Kasumi-1 (cell line): ENCODE results near the gene ZNF575.

ENCODE experiments used
- DNase-seq, 2 experiments: peaks; one replicate each; lab custom pipeline; 2025; lab: John Stamatoyannopoulos, UW

Gene ZNF575, protein sequence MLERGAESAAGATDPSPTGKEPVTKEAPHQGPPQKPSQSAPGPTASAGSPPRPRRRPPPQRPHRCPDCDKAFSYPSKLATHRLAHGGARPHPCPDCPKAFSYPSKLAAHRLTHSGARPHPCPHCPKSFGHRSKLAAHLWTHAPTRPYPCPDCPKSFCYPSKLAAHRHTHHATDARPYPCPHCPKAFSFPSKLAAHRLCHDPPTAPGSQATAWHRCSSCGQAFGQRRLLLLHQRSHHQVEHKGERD

DNA sequence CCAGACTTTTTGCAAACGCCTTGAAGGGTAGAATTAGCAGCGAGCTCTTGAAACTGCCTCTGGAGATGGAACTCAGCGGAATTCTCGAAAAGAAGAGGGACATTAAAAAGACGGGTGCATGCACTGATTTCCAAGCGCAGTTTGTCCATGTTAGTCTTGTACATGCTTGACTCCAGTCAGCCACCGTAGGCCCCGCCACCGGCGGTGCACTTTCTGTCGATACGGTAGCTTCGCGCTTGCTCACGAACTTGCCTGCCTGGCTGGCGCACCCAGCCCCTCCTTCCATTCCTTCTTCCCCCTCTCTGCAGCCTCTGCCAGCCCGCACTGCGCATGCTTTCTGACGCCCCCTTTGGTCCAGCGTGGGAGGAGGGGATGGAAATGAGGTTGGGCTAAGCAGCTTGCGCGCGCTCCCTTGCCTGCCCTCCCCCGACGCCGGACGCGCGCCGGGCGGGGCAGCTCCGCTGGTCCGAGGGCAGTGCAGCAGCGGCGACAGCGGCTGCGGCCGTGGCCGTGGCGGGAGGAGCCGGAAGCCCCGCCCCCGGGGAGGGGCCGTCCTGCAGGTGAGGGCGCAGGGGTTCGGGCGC lies at the start of gene ZNF575:
ZNF575 (plus strand) TSS at position 227 of the 584 bp plus-strand sequence. CDS start 1,235 bp downstream, outside the sequence.
- peak; percentile 87 to 90 for DNase-seq

DNA sequence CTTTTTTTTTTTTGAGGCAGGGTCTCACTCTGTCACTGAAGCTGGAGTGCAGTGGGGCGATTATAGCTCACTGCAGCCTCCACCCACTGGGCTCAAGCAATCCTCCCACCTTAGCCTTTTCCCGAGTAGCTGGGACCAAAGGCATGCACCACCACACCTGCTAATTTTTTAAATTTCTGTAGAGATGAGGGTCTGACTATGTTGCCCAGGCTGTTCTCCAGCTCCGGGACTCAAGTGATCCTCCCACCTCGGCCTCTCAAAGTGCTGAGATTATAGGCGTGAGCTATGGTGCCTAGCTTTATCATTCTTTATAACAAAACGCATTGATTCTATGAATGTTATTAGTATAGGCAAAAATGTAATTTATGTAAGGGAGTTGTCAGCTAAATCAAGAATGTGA lies 49.7 kb upstream of the ZNF575 start:
- DNase-seq: no peak

DNA sequence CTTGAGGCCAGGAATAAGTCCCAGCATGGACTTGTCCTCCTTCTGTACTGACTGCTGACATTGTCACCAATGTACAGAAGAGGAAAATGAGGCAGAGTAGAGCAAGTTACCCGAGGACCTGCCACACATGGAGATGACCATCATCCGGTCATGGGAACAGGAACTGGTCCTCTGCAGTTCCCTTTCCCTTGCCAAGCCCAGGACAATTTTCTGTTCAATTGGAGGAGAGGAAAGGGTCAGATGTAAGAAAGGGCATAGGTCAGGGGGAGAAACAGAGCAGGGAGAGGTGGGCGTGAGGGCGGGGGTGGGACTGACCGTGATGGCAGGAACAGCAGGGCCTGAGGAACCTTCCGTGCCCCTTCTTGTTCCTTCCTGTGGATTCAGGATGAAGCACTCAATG lies 47.0 kb upstream of the ZNF575 start:
- no peak for DNase-seq

DNA sequence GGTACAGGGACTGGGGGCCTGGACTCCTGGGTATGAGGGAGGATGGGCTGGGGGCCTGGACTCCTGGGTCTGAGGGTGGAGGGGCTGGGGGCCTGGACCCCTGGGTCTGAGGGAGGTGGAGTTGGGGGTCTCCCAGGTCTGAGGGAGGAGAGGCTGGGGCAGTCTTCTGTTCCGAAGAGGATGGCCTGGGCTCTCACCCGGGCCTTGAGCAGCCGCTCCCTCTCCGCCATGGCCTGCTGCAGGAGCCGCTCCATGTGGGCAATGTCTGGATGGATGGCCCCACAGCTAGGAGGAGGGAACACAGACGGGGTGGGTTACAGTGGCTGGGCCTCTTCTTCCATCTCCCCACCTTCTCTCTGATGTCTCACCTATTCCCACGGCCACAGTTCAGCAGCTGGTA lies 46.6 kb upstream of the ZNF575 start:
- DNase-seq: no peak

DNA sequence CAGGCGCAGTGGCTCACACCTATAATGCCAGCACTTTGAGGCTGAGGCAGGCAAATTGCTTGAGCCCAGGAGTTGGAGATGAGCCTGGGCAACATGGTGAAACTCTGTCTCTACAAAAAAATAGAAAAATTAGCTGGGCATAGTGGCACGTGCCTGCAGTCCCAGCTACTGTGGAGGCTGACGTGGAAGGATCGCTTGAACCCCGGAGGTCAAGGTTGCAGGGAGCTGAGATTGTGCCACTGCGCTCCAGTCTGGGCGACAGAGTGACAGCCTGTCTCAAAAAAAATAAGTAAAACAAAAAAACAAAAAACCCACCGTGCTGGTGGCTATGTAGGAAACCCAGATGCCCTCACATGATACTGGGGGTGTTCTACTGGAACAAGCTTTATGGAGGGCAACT lies 44.8 kb upstream of the ZNF575 start:
- DNase-seq: no peak

DNA sequence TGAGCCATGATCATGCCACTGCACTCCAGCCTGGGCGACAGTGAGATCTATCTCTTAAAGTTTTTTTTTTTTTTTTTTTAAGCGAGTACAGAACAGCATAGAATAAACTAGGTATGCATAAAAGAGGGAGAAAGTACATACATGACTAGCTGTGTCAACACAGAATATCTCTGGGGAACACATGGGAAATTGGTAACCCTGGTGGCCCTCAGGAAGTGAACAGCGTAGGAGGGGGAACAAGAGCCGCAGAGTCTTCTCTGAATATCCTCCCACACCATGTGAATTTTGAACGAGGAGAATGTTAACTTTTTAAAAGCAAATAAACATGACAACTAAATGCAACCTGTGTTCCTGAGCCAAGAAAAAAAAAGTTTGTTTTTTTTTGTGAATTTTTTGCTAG lies 43.7 kb upstream of the ZNF575 start:
- DNase-seq: peak; percentile 62 to 71

DNA sequence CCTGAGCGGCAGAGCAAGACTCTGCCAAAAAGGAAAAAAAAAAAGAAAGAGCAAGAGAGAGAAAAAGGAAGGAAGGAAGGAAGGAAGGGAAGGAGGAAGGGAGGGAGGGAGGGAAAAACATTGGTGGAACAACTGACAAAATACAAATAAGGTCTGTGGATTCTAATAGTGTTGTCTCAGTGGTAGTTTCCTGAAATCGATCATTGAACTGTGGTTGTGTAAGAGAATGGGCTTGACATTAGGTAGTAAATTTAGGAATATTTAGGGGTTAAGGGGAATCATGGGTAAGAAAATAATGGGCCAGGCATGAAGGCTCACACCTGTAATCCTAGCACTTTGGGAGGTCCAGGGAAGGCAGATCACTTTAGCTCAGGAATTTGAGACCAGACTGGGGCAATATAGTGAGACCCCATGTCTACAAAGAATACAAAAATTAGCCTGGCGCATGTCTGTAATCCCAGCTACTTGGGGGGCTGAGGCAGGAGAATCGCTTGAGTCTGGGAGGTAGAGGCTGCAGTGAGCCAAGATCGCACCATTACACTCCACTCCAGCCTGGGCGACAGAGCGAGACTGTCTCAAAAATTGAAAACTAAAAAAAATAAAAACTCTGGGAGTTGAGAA lies 42.9 kb upstream of the ZNF575 start:
- no peak for DNase-seq

DNA sequence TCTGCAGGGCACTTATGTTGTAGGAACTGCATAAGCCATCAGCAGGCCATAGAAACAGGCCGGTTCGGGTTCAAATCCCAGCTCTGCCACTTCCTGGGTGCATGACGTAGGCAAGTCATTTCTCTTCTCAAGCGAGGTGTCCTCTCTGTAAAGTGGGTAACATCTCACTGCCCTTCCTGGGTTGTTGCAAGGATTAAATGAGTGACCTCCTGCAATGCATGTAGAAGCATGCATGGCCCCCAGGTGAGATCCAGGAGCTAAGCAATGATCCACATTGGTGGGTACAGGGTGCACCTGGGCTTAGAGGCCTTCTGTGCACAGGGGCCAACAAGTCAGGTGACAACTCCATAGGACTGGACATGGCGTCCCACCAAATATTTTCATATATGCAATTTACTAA lies 42.2 kb upstream of the ZNF575 start:
- no peak for DNase-seq

DNA sequence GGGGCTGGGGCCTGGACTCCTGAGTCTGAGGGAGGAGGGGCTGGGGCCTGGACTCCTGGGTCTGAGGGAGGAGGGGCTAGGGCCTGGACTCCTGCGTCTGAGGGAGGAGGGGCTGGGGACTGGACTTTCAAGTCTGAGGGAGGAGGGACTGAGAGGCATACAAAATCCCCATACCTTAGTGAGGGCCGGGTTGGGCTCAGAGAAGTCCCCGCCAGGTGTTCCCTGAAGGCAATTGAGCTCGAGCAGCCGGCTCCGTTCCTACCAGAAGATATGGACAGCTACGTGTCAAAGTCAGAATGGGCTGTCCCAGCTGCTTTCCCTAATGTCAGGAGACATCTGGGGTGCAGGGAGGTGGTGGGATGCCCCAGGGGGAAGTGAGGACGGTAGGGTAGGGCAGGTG lies 37.9 kb upstream of the ZNF575 start:
- no peak for DNase-seq

DNA sequence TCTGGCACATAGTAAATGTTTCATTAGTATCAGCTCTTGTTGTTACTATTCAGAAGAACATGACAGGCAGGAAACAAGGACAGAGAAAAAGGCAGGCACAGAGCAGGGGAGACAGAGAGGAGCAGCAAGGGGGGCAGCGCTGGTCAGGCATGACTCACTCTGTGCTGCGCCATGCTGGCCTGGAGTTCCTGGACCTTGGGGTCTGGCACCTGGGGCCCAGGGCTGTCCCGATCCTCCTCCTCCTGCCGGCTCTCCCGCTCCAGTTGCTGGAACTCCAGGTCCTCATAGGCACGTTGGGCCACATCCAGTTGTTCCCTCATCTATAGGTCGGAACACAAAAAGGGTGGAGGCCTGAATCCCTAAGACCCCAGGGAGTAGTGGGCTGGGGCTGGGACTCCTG lies 36.0 kb upstream of the ZNF575 start:
- DNase-seq: no peak

DNA sequence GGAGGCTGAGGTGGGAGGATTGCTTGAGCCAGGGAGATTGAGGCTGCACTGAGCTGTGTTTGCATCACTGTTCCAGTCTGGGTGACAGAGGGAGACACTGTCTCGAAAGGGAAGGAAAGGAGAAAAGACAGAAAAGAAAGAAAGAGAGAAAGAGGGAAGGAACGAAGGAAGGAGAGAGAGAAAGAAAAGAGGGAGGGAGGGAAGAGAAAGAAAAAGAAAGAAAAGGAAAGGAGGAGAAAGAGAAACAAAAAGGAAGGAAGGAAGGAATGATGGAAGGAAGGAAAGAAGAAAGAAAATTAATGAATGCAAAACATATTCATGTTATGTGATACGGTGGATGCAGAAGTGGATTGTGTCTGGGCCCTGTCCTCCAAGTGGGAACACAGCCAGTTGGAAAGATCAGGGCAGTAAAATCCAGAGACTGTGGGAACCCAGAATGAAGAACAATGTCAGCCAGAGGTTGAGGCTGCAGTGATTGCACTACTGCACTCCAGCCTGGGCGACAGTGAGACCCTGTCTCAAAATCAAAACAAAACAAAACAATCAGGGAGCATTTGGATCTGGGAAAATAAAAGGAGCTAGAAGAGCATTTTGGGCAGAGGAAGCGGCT lies 34.6 kb upstream of the ZNF575 start:
- no peak for DNase-seq

DNA sequence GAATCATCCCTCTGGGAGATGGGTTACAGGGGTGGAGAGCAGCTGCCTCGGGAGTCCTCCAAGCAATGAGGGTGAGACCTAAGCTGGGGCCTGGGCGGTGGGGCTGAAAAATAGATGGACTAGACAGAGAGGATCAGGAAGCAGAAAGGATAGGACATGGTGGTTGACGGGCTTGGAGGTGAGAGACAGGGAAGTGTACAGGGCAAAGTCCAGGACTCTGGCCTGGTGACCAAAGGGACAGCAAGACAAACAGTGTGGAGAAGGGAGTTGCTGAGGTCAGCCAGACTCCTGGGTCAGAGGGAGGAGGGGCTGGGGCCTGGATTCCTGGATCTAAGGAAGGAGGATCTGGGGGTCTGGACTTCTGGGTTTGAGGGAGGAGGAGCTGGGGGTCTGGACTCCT lies 33.9 kb upstream of the ZNF575 start:
- DNase-seq: no peak

DNA sequence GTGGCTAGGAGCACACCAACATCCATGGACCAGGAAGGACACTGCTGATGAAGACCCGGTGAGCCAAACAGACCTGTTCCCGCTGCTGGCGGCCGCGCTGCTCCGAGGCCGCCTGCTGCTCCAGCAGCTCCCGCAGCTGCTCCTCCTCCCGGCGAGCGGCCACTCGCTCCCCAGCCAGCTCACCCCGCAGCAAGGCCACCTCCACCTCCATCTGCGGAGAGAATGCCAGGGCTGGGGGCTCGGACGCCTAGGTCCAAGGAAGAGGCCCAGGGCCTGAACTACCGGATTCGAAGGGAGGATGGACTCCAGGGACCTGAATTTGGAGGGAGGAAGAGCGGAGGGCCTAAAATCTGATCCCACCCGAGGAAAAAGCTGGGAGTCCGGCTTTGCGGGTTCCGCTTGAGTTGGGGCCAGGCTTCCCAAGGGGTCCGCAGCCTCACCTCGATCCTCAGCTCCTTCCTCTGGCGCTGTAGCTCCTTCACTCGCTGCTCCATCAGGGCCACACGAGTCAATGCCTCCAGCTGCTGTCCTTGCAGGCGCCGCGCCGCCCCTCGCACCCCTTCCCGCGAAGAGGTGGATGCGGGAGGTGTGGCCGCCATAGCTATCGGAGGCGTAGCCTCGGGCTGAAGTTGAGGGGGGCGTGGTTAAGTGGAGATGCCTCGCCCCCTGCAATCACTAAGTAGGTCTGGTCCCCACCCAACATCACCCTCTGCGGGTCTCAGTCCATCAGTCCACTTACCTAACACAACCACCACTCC lies 31.1 kb upstream of the ZNF575 start:
- no peak for DNase-seq

DNA sequence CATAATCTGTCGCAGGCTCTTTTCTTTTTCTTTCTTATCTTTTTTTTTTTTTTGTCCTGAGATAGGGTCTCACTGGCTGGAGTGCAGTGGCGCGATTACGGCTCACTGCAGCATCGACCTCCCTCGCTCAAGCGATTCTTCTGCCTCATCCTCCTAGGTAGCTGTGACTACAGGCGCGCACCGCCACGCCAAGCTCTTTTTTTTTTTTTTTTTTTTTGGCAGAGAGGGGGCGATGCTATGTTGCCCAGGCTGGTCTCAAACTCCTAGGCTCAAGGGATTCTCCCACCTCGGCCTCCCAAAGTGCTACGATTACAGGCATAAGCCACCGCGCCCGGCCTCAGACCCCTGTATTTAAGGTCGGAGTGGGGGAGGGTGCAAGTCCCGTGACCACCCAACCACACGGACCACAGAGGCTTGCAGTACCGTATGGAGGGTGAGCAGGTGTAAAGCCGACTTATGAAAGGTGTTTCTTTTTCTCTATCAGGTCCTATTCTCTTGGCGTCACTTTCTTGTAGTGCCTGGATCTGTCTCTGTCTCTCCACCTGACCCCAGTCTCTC lies 30.5 kb upstream of the ZNF575 start:
- DNase-seq: no peak

DNA sequence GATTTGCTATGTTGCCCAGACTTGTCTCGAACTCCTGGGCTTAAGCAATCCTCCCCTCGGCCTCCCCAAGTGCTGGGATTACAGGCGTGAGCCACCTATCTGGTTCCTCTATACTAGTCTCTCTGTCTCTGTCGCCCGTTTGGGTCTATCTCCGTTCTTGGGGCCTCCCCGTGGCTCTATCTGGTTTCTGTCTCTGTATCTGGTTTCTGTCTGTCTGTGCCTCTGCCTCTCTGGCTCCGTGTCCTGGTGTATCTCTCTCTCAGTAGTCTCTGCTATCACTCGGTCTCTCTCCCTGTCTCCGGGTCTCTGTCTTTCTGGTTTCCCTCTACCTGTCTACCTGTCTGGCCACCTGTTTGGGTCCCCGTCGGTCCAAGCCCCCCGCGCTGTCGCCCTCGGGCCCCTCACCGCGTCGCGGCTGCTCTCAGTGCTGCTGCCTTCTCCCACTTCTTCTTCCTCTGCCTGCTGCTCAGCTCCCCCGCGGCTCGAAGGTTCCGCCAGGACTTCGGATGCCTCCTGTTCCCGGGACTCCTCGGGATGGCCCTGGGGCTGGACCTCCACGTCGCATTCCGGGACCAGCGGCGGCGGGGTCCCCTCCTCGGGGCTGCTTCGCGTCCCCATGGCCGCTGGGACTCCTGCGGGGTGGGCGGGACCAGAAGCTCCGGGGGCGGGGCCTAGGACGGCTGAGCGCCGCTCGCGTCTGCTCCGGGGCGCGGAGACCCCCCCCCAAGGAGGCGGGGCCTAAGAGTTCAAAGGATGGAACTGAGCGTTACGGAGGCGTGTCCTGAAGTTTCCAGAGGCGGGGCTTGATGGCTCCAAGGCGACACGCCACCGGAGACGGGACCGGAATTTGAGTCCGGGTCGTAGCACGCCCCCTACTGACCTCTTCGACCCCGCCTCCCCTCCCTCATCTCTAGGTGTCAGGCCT lies 29.2 kb upstream of the ZNF575 start:
- DNase-seq: peak; percentile 91 to 95

DNA sequence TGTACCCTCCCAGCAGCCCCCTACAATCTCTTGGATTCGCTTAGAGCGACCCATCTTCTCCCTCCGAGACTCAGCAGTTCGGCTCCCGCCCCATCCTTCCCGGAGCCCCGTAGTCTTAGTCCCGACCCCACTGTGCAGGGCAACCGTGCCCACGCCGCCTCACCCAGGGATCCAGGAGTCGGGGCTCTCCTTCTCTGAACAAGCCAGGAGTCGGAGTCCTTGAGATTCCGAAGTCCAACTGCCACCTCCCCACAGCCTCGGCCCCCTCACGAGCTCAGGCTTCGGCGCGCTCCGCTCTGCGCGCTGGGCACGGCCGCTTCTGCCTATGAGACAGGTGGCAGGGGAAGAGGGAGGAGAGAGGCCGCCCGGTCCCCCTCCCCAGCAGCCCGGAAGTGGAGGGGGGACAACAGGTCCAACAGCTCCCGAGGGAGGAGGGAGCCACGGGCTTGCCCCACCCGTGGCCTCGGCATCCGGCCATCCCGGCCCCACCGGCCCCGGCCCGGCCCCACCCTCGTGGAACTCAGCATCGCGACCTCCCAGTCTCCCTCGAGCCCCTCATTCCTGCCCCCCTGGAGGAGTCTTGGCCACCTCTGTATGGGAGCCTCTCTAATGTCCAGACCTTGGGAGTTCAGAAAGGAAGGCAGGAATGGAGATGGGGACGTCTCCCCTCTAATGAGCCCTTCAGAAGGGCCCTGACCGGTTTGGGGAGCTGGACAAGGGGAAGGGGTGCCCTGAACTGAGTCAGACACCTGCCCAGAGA lies 28.4 kb upstream of the ZNF575 start, which contains the start of gene PHLDB3:
PHLDB3 (minus strand) TSS at position 321 of the 760 bp plus-strand sequence. CDS start 628 bp downstream, outside the sequence.
- DNase-seq: peak in 1 of 2 experiments; percentile 49

DNA sequence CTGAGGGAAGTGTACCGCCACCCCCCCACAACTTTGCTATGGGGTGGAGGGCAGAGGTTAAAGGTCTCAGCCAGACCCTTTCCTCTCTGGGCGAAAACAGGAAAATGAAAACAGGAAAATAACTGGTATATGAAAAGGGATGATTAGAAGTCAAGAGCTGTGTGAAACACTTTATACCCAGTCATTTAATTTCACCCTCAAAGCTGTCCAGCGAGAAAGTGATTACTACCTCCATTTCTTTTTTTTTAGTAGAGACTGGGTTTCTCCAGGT lies 27.9 kb upstream of the ZNF575 start:
- no peak for DNase-seq

DNA sequence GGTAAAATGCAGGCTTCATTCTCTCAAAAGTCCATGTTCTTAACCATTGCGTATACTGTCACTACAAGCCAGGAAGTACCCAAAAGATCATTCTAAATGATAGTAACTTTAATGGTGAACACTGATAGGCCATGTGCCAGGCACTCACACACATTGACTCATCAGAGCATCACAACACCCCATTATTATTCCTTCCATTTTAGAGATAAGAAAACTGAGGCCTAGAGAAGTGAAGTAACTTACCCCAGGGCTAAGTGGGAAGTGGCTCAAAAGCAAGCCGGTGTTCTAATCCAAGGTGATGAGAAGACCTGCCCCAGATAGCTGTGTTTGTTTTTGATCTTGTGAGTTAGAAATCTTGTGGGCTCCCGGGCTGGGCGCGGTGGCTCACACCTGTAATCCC lies 27.0 kb upstream of the ZNF575 start:
- DNase-seq: no peak

DNA sequence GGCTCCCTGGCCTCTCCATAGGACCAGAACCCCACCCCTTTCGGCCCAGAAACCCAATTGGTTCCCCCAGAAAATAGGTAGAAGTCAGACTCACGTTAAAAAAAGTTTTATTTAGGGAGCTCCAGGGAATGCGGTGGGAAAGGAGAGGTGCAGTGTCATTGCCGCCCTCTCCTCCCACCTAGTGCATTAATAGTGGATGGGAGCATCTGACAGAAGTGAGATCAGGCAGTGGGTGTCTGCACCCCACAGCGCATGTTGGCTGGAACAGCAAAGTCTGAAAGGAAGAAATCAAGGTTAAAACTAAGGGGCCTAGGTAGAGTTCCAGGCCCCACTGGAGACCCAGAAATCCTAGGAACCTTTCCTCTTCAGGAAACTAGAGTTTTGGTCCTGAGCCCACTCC lies 26.4 kb upstream of the ZNF575 start:
- no peak for DNase-seq

DNA sequence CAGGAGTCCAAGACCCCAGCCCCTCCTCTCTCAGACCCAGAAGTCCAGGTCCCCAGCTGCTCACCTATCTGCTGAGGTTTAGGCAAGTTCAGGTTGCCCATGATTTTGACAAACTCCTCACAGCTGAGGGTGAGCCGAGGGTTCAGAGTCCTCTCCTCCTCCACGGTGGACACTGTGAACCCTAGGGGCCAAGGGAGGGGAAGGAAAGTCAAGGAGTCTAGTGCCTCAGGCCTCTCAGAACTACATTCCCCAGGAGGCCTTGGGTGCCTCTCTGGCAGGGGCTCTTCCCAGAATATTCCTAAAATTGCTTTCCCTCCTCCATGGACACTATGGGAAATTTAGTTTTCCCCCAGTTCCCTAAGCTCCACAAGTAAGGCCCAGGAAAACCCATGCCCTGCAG lies 25.1 kb upstream of the ZNF575 start:
- no peak for DNase-seq
